Activated CD8-positive, alpha-beta memory T cell treated with anti-CD3 and anti-CD28 coated beads for 4 hours (primary cell): ENCODE measurements around the gene C1orf56.
"Not testable (repeated sequence)": the region's sequence is repeated elsewhere in the genome, so short reads cannot be mapped to it uniquely, and the experiment has no call there.

Experiments
- DNase-seq, 2 donors: peaks; one replicate each; pipeline ENCODE4 v3.0.0-alpha.2; 2020; ENCODE audit warnings: low read depth in 2 of 2

C1orf56 gene

GRCh38 chr1:151060657-151061421, 13.3 kb downstream of the C1orf56 start:
- DNase-seq, result no peak

DNA sequence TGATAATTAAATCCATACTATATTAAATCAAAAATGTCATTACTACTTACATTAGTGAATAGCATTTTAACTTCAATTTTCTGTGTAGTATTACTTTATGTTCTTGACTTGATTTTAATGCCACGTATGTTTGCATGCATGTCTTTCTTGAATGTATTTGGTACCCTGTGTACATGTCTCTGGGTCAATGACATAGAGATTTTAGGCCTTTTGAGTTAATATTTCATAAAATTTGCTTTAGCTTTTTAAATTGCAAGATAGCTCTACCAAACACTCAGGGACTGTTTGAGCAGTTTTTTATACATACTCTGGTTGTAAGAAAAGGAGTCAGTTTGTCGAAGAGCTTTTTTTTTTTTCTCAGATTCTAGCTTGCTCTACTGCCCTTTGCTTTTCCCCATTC, 14.2 kb downstream of the C1orf56 start:
- DNase-seq, result no peak

DNA sequence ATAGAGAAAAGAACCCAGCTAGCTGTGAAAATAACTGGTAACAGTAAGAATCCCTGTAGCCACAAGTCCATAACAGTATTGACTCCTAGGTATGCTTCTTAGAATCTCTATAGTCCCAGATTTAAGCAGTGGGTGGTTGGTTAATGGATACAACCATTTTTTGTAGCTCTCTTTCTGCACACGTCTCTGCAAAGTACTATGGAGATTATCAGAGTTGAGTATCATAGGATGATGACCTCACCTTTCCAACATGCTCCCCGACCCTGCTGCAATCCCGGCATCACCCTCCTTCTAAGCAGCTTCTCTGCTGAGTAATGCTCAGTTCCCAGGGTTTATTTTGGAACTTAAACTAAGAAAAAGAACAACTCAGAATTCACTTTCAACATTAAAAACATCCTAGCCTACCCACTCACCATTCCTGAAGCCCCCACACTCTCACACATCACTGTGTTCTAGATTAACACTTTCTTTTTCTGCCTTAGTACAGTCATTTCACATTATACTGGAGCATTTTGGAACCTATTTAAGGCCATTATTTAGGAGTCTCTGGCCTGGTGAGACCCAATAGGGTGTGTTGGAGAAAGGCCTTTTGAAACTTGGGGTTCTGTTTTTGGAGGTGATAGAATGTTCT, 15.3 kb downstream of the C1orf56 start:
- DNase-seq, result no peak

DNA sequence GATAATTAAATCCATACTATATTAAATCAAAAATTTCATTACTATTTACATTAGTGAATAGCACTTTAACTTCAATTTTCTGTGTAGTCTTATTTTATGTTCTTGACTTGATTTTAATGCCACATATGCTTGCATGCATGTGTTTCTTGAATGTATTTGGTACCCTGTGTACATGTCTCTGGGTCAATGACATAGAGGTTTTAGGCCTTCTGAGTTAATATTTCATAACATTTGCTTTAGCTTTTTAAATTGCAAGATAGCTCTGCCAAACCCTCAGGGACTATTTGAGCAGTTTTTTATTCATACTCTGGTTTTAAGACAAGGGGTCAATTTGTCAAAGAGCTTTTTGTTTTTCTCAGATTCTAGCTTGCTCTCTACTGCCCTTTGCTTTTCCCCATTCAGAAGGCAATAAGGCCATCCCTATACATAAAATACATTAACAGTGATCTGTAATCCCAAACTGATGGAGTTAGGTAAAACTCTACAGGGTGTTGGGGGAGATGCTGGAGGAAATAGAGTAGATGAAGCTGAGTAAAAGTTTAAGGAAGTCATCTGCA, 17.6 kb downstream of the C1orf56 start:
- DNase-seq, result no peak

DNA sequence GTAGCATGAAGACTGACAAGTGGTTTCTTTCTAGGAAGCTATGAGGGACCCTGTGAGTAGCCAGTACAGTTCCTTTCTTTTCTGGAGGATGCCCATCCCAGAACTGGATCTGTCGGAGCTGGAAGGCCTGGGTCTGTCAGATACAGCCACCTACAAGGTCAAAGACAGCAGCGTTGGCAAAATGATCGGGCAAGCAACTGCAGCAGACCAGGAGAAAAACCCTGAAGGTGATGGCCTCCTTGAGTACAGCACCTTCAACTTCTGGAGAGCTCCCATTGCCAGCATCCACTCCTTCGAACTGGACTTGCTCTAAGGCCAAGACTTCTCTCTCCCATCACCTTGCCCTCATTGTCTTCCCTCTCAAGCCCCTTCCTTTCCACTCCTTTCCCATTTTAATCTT, 19.6 kb downstream of the C1orf56 start:
- DNase-seq, result no peak

- DNase-seq, result no peak
These were observed 21.5 kb downstream of the C1orf56 start for GRCh38 chr1:151069103-151069486.

DNA sequence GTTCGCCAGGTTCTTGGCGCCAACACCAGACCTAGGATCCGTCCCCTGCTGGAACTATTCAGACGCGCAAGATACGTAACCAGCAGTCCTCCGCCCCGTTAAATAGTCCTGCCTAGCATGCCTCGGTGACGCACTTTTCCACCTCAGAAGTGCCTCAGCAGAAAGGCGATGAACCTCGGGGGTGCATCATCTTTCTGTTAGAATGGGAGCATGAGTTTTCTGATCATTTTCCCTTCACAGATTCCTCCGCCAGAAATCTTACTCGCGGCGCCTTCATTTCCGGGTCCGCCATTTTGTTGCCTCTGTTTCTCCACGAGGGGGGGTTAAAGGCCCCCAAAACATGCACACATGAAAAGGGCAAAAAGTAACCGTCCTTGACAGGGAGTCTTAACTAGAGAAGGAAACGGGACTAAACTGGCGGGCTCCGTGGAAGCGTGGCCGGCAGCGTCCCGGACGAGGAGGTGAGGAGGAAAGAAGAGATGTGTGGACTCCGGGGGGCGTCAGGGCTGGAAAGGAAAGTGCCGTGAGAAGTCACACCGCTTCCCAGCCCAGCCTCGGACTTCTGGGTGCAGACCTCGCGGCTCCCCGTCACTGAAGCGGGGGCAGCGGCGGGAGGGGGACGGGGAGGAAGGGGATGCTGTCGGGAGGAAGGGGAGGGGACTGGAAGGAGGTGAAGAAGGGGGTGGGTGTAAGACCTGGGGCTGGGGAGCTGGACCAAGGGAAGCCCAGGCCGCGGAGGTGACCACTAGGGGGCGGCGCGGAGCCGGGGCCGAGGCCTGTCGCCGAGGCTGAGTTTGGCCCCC, 23.1 kb downstream of the C1orf56 start, which contains the start of gene GABPB2:
TSS of gene GABPB2 (plus strand) at position 288 of the 803 bp plus-strand sequence. CDS start 17,429 bp downstream, outside the sequence.
- DNase-seq, result peak; percentile 61 to 66

DNA sequence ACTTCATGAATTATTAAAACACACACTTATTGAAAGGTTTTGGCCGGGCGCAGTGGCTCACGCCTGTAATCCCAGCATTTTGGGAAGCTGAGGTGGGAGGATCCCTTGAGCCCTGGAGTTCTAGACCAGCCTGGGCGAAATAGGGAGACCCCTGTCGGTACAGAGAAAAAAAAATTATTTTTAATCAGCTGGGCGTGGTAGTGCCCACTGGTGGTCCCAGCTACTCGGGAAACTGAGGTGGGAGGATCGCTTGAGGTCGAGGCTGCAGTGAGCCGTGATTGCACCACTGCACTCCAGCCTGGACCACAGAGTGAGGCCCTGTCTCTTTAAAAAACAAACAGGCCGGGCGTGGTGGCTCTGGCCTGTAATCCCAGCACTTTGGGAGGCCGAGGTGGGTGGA, 24.7 kb downstream of the C1orf56 start:
- DNase-seq, result no peak

GRCh38 chr1:151085953-151086559, 38.5 kb downstream of the C1orf56 start:
- DNase-seq, result no peak

DNA sequence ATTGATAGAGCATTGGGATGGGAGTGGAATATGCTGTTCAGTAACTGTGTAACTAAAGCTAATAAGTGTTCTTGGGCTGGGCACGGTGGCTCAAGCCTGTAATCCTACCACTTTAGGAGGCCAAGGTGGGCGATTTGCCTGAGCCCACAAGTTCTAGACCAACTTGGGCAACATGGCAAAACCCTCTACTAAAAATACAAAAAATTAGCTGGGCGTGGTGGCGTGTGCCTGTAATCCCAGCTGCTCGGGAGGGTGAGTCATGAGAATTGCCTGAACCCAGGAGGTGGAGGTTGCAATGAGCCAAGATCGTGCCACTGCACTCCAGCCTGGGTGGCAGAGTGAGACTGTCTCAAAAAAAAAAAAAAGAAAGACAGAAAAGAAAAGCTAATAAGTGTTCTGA, 49.9 kb downstream of the C1orf56 start:
- DNase-seq, result not testable (repeated sequence)

DNA sequence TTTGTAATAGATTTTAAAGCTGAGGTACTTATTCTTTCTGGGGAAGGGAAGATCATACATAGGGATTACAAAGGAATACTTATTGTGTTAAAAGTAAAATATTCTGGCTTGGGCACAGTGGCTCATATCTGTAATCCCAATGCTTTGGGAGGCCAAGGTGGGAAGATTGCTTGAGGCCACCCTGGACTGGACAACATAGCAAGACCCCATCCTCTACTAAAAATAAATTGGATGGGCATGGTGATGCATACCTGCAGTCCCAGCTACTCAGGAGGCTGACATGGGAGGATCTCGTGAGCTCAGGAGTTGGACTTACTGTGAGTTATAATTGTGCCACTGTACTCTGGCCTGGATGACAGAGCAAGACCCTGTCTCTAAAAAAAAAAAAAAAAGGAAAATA, 50.6 kb downstream of the C1orf56 start:
- DNase-seq, result no peak
